K562 (cell line): Measurements from ENCODE around the gene CCR7. TPM values are rescaled to one million over a fixed set of nuclear protein-coding genes. Genes with fewer than 3 reads are reported as not detected.

Experiments
- ARID3A ChIP-seq: IDR thresholded peaks from 2 replicates; pipeline ENCODE4 v1.6.1; 2012; ENCODE audit warnings: low read depth, low read length, improper control_type of control experiment, borderline replicate concordance
- ATF3 ChIP-seq, 2 experiments: fragments of 450-650 bp in 1 of 2; sonication (generic) in 1 of 2; formaldehyde crosslinking in 1 of 2; IDR thresholded peaks in 1 of 2; conservative IDR thresholded peaks in 1 of 2; 2 replicates each; pipeline versions ENCODE4 v1.6.1 to v1.8.1; 2016 to 2023; ENCODE audit warnings: mild to moderate bottlenecking in 2 of 2, moderate library complexity in 2 of 2, inconsistent platforms in 1 of 2, missing genetic modification reagents in 1 of 2
- CCNT2 ChIP-seq: IDR thresholded peaks from 2 replicates; pipeline ENCODE4 v1.6.1; 2011; ENCODE audit warnings: borderline replicate concordance, low read depth, mild to moderate bottlenecking, moderate library complexity, mixed read lengths, low read length; ENCODE audit not compliant: insufficient read length; ENCODE audit errors: extremely low read depth
- ELF1 ChIP-seq: fragments of 200-800 bp; sonication (Bioruptor generic); IDR thresholded peaks from 2 replicates; pipeline ENCODE4 v1.6.1; 2016; ENCODE audit warnings: missing genetic modification characterization, missing compliant biosample characterization
- ETV1 ChIP-seq: fragments of 450-650 bp; conservative IDR thresholded peaks from 2 replicates; pipeline ENCODE4 v1.6.1; 2016; ENCODE audit warnings: missing genetic modification characterization, control low read depth, low read depth, missing compliant biosample characterization
- ETV5 ChIP-seq: sonication (generic); formaldehyde crosslinking; IDR thresholded peaks from 2 replicates; pipeline ENCODE4 v1.4.0; 2020; ENCODE audit warnings: low read depth, mild to moderate bottlenecking, missing genetic modification reagents
- GABPB1 ChIP-seq: sonication (generic); formaldehyde crosslinking; IDR thresholded peaks from 2 replicates; pipeline ENCODE4 v1.8.0; 2022; ENCODE audit warnings: mild to moderate bottlenecking, missing genetic modification reagents
- GATA2 ChIP-seq: sonication (generic); formaldehyde crosslinking; IDR thresholded peaks from 2 replicates; pipeline ENCODE4 v1.4.0; 2020; ENCODE audit warnings: mild to moderate bottlenecking, missing genetic modification reagents
- HDAC1 ChIP-seq, 2 experiments: fragments of 450-650 bp; IDR thresholded peaks; 2 replicates each; pipeline ENCODE4 v1.6.1; 2016 to 2017; ENCODE audit warnings: inconsistent platforms in 1 of 2, mild to moderate bottlenecking in 1 of 2, moderate library complexity in 1 of 2
- HEY1 ChIP-seq: fragments of 250-450 bp; sonication (Bioruptor Pico); IDR thresholded peaks from 2 replicates; pipeline ENCODE4 v1.5.0; 2020; ENCODE audit warnings: mild to moderate bottlenecking, moderate library complexity, borderline replicate concordance
- HNRNPLL ChIP-seq: fragments of 200-400 bp; formaldehyde crosslinking; IDR thresholded peaks from 2 replicates; pipeline ENCODE4 v1.6.1; 2017; ENCODE audit warnings: low read length, low read depth, mild to moderate bottlenecking; ENCODE audit not compliant: poor library complexity, severe bottlenecking
- JUND ChIP-seq, 2 experiments: IDR thresholded peaks; 2 replicates in 1 of 2; 3 replicates in 1 of 2; pipeline ENCODE4 v1.6.1; 2011; ENCODE audit warnings: borderline replicate concordance in 2 of 2, low read depth in 2 of 2, low read length in 2 of 2, improper control_type of control experiment in 1 of 2, missing biosample characterization in 1 of 2, missing genetic modification characterization in 1 of 2, missing genetic modification reagents in 1 of 2
- KLF6 ChIP-seq: fragments of 250-450 bp; sonication (Bioruptor Pico); IDR thresholded peaks from 2 replicates; pipeline ENCODE4 v1.4.0; 2020; ENCODE audit warnings: mild to moderate bottlenecking, moderate library complexity, borderline replicate concordance
- MAFK ChIP-seq: IDR thresholded peaks from 2 replicates; pipeline ENCODE4 v1.6.1; 2011; ENCODE audit warnings: low read length, improper control_type of control experiment
- MAZ ChIP-seq, 2 experiments: fragments of 450-650 bp in 1 of 2; sonication (generic) in 1 of 2; formaldehyde crosslinking; IDR thresholded peaks in 1 of 2; conservative IDR thresholded peaks in 1 of 2; 2 replicates each; pipeline versions ENCODE4 v1.4.0 to v1.5.0; 2020; ENCODE audit warnings: mild to moderate bottlenecking in 1 of 2, missing genetic modification reagents in 1 of 2
- NCOA1 ChIP-seq: fragments of 450-650 bp; IDR thresholded peaks from 2 replicates; pipeline ENCODE4 v1.6.1; 2016; ENCODE audit warnings: low read depth
- STAT5B ChIP-seq: fragments of 250-450 bp; sonication (Bioruptor Pico); IDR thresholded peaks from 2 replicates; pipeline ENCODE4 v1.8.0; 2021; ENCODE audit warnings: mild to moderate bottlenecking, inconsistent platforms
- TRIM24 ChIP-seq, 2 experiments: fragments of 450-650 bp; IDR thresholded peaks; 2 replicates each; pipeline ENCODE4 v1.6.1; 2016
- ZBTB1 ChIP-seq: sonication (generic); formaldehyde crosslinking; IDR thresholded peaks from 2 replicates; pipeline ENCODE4 v1.8.1; 2023; ENCODE audit warnings: missing genetic modification reagents, low read depth, mild to moderate bottlenecking, borderline replicate concordance
- ZC3H11A ChIP-seq: IDR thresholded peaks from 2 replicates; pipeline ENCODE4 v1.6.1; 2012; ENCODE audit warnings: low read depth, low read length, improper control_type of control experiment
- ZFP1 ChIP-seq: fragments of 450-650 bp; formaldehyde crosslinking; IDR thresholded peaks from 2 replicates; pipeline ENCODE4 v1.4.0; 2020; ENCODE audit warnings: mild to moderate bottlenecking, mixed read lengths
- ZKSCAN1 ChIP-seq: fragments of 150-350 bp; IDR thresholded peaks from 2 replicates; pipeline ENCODE4 v1.6.1; 2016; ENCODE audit warnings: low read depth, low read length
- ZNF175 ChIP-seq: fragments of 200-800 bp; sonication (Bioruptor generic); IDR thresholded peaks from 2 replicates; pipeline ENCODE4 v1.6.1; 2016; ENCODE audit warnings: low read depth, mild to moderate bottlenecking, missing genetic modification characterization, missing compliant biosample characterization
- ZNF766 ChIP-seq: fragments of 200-800 bp; sonication (Bioruptor generic); conservative IDR thresholded peaks from 2 replicates; pipeline ENCODE4 v1.6.1; 2016; ENCODE audit warnings: missing genetic modification characterization, missing compliant biosample characterization
- polyA plus RNA-seq, 8 experiments: library from polyadenylated mRNA; depleted of rRNA in 4 of 8; stranded (reverse) in 5 of 8; unstranded in 3 of 8; fragments of >200 nt; fragmentation: Nextera tagmentation in 2 of 8; fragmentation: Illumina TruSeq in 1 of 8; extraction: Ambion mirVana in 2 of 8; extraction: Trizol in 1 of 8; gene quantifications; 2 replicates each; pipeline versions ENCODE4 v1.2.1 to v1.2.3, GENCODE V29; 2011 to 2014; ENCODE audit warnings: inconsistent platforms in 1 of 8, missing spikeins in 1 of 8
- total RNA-seq, 7 experiments: library from RNA; depleted of rRNA in 6 of 7; stranded (reverse); fragments of >200 nt in 6 of 7; fragmentation: Illumina TruSeq in 2 of 7; extraction: Trizol in 2 of 7; gene quantifications; 2 replicates each; pipeline versions ENCODE4 v1.2.1 to v1.2.3, GENCODE V29; 2011 to 2021; ENCODE audit warnings: low replicate concordance in 1 of 7

The CCR7 gene
- total and polyA plus RNA-seq, 9 of the 15 experiments (the other 6 are each of a cell fraction or from before 2014, with no cell fraction given): 0.14 to 1.4 (median 0.56) TPM

- TF ChIP-seq MAZ (CRISPR knock-in tag; conservative IDR thresholded peaks at IDR 0.05 in 1 of 2, IDR thresholded peaks at IDR 0.05 in 1 of 2): peak; percentile 26 to 49; a peak in 3 of 4 replicates
- no peak for TF ChIP-seq ZC3H11A
- TF ChIP-seq ETV1 (tag): peak; percentile 92
- TF ChIP-seq GATA2 (CRISPR knock-in tag): 0 out of 2 replicates have a peak, but pooled peaks have one; percentile 6
- TF ChIP-seq ZKSCAN1: 0 out of 2 replicates have a peak, but pooled peaks have one; percentile 15
- TF ChIP-seq ELF1: peak; percentile 53
- TF ChIP-seq ZNF766: peak; percentile 45; the same call in 1 of the 2 replicates
- no peak for TF ChIP-seq ZFP1 (CRISPR knock-in tag)
- TF ChIP-seq TRIM24 (IDR thresholded peaks at IDR 0.05): peak; percentile 65 to 69; a peak in 3 of 4 replicates
- no peak for TF ChIP-seq GABPB1 (CRISPR knock-in tag)
- peak; percentile 1; the same call in 1 of the 2 replicates for TF ChIP-seq MAFK
- no peak for TF ChIP-seq ZBTB1
- TF ChIP-seq HEY1 (CRISPR knock-in tag): no peak
- TF ChIP-seq HNRNPLL: no peak
- peak; percentile 75 for TF ChIP-seq CCNT2
- TF ChIP-seq KLF6 (CRISPR knock-in tag): peak; percentile 51; the same call in 1 of the 2 replicates
- peak; percentile 51; the same call in 1 of the 2 replicates for TF ChIP-seq JUND (IDR thresholded peaks at IDR 0.05; ENCODE audit: borderline replicate concordance, low read depth, low read length)
- peak; percentile 51; the same call in 1 of the 3 replicates for TF ChIP-seq JUND (tag; IDR thresholded peaks at IDR 0.05; ENCODE audit: borderline replicate concordance, low read depth, low read length)
- TF ChIP-seq NCOA1: peak; percentile 81
- TF ChIP-seq HDAC1 (IDR thresholded peaks at IDR 0.05): peak in 1 of 2 experiments; percentile 66; a peak in 2 of 4 replicates
- TF ChIP-seq ZNF175 (CRISPR knock-in tag): peak; percentile 86
- TF ChIP-seq ATF3 (IDR thresholded peaks at IDR 0.05): 0 out of 2 replicates have a peak, but pooled peaks have one; percentile 14
- TF ChIP-seq ATF3 (CRISPR knock-in tag; conservative IDR thresholded peaks at IDR 0.05): no peak
- no peak for TF ChIP-seq STAT5B
- TF ChIP-seq ETV5 (CRISPR knock-in tag): peak; percentile 93
- peak; percentile 82 for TF ChIP-seq ARID3A
Observed at GRCh38 chr17:40516581-40517285, 48.5 kb downstream of the CCR7 start (continued).
